22Rv1 (cell line): ENCODE measurements around the gene CFAP61.
"Not testable (repeated sequence)": the region's sequence is repeated elsewhere in the genome, so short reads cannot be mapped to it uniquely, and the experiment has no call there.

ENCODE experiments used
- H3K27ac ChIP-seq: fragments of 450-650 bp; 2 replicates; pipeline ENCODE4 v1.5.1; 2017
- ZFX ChIP-seq: fragments of 450-650 bp; IDR thresholded peaks from 2 replicates; pipeline ENCODE4 v1.6.1; 2017; ENCODE audit warnings: antibody characterized with exemption, borderline replicate concordance
- TF ChIP-seq, protein P1 (sequence below): fragments of 450-650 bp; IDR thresholded peaks from 2 replicates; pipeline ENCODE4 v1.5.1; 2017; ENCODE audit warnings: mild to moderate bottlenecking

CFAP61 gene

DNA sequence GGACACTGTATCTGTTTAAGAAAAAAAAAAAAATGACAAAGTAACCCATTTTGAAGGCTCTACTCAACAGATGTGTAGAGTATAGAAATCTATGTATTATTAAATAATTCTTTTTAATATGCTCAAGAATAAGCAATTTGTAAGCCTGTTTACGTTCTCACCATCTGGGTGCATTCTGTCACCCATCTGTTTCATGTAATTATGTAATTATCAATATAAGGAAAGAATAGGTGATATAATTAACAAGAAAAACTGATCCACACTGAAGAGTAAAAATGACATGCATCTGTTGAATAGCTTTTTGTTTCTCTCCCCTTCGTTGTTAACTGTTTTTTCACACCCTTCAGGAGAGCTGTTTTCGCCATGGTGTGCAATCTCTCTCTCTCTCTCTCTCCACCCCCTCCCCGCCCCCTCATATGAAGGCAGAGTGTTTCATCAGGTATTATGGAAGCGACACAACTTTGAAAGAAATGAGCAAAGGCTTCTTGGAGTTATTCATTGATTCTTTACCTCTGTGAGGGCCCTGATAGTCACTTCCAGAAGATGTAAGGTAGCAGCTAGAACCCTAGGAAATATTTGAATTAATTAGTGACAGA is 161.3 kb downstream of the CFAP61 start:
- no peak for TF ChIP-seq ZFX
- TF ChIP-seq, protein P1, sequence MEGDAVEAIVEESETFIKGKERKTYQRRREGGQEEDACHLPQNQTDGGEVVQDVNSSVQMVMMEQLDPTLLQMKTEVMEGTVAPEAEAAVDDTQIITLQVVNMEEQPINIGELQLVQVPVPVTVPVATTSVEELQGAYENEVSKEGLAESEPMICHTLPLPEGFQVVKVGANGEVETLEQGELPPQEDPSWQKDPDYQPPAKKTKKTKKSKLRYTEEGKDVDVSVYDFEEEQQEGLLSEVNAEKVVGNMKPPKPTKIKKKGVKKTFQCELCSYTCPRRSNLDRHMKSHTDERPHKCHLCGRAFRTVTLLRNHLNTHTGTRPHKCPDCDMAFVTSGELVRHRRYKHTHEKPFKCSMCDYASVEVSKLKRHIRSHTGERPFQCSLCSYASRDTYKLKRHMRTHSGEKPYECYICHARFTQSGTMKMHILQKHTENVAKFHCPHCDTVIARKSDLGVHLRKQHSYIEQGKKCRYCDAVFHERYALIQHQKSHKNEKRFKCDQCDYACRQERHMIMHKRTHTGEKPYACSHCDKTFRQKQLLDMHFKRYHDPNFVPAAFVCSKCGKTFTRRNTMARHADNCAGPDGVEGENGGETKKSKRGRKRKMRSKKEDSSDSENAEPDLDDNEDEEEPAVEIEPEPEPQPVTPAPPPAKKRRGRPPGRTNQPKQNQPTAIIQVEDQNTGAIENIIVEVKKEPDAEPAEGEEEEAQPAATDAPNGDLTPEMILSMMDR: no peak
- H3K27ac ChIP-seq: no peak overlapping the region

DNA sequence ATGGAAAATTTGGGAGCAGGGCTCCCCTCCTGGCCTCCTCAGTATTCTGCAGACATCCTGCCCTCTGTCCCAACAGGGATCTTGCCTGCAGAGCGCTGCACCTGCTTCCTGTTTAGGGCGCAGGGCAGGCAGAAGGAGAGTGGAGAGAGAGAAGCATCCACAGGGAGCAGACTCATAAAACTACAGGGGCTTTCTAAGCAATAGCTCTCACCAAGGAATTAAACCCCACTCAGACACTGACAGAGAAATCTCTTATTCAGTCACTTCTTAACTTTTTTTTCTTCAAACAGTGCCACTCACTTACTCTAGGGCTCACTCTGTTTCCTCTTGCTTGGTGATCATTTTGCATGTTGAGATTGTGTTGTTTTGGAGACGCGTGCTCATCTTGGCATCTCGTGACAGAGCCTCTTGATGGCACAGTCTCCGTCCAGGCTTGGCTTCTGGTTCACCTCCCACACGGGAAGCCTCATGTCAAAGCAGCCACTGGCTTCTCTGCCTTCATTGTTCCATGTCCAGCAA is 162.5 kb downstream of the CFAP61 start:
- no peak for TF ChIP-seq ZFX
- TF ChIP-seq, protein P1: no peak

DNA sequence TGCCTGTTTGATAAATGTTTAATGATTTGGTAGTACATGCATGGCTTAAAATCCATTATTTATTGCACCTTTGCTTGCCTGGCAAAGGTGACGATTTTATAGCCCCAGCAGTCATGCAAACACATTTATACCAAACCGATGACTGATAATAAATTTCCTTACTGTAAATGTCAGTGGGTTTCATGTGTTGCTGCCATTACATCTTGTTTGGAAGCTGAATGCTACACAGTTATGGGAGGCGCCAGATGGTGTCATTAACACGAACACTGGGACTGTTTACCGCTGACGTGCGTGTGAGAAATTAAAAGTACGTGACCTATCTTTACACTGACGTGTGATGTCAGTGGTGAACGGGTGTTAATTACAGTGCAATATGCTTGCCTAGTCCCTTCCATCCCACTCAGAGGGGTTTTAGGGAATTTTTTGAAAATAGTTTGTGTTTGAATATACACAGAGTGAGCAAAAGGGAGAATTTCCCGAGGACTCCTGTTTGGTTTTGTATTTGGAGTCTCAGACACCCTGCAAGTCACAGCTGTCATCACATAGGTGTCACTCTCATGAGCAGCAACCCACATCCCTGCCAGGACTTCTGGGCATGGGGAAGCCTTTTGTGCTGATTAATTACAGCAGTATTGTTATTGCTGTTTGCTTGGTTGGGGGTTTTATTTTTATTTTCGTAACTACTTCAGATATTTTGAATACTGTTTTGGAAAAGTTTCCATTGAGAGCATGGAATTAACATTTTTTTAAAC is 163.8 kb downstream of the CFAP61 start:
- no peak overlapping the region for H3K27ac ChIP-seq
- TF ChIP-seq ZFX: no peak
- TF ChIP-seq, protein P1: no peak

More for the DNA sequence above, 162.5 kb downstream of the CFAP61 start:
- H3K27ac ChIP-seq: no peak overlapping the region

DNA sequence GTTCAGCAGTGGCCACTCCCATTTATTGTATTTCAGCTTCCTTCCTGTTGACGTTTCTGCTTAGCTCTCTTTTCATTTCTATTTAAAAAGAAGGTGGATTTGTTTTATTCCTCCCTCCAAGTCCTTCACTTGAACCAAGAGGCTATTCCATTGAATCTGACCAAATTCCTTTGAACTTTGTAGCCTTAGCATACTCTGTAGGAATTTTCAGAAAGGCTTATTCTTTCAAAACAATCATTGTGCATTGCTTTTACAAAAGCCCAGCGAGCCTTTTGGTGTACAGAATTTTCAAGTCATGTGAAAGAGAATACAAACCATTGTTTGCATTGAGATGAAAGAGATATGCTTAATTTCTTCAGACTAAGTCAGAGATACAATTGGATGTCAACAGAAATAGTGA is 164.6 kb downstream of the CFAP61 start:
- H3K27ac ChIP-seq: peak overlapping the region; percentile 42
- TF ChIP-seq ZFX: no peak
- TF ChIP-seq, protein P1: no peak

DNA sequence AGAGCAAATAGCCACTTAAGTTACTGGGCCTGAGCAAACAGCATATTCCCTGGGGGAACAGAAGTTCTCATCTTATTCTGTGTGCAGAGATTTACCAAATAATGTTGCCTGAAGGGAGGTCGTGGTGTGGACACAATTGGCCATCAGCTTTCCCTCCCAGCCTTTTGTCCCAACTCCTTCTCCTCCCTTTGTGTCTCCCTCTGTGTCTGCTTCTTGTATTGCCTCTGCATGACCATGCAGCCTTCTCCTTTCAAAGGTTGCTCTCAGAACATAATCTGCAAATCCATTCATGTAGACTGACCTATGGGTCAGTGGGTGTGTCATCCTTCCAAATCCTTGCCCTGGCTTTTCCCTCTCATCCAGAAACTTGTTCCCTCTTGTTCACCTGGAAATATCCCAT is 165.3 kb downstream of the CFAP61 start:
- TF ChIP-seq, protein P1: no peak
- TF ChIP-seq ZFX: no peak
- H3K27ac ChIP-seq: peak overlapping the region; percentile 42

DNA sequence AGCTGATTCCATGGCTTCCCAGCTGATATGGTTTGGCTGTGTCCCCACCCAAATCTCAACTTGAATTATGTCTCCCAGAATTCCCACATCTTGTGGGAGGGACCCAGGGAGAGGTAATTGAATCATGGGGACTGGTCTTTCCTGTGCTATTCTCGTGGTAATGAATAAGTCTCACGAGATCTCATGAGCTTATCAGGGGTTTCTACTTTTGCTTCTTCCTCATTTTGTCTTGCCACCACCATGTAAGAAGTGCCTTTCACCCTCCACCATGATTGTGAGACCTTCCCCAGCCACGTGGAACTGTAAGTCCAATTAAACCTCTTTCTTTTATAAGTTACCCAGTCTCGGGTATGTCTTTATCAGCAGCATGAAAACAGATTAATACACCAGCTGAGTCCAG is 165.8 kb downstream of the CFAP61 start:
- not testable (repeated sequence) for H3K27ac ChIP-seq

DNA sequence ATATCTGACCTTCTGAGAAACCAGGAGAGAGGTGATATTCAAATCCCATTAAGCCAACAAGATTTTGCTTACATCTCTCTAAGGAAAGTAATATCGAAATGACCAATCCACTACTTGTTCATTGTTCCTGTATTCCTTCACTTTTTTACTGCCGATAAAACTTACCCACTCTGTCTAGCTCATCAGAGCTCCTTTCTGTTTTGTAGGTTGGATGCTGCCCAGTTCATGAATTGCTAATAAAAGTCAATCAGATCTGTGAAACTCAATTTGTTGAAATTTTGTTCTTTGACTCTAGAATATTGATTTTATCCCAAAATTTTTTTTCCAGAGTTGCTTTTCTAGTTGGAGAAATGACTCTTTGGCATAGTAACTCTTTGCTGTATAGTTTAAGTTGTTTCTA is 166.7 kb downstream of the CFAP61 start:
- no peak overlapping the region for H3K27ac ChIP-seq
- no peak for TF ChIP-seq ZFX
- TF ChIP-seq, protein P1: no peak
